ENCODE results near the gene NOC4L.

DNA sequence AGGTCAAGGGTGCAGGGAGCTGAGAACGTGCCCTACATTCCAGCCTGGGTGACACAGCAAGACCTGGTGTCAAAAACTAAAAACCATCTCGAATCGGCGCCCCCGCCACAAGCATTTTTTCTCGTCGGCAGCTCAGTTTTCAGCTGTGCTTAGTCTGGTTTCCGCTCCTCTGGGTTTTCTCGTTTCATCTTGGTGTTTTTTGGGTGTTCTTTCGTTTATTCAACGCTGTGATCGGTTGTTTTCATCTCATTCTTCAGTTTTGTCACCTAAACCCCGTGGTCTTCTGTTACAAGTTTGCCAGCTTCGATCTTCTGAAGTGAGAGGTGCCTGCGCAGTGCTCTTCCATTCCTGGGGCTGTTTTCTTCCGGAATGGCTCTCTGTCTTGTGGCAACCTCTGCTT lies 41.4 kb downstream of the NOC4L start:
- TF ChIP-seq, protein P1, sequence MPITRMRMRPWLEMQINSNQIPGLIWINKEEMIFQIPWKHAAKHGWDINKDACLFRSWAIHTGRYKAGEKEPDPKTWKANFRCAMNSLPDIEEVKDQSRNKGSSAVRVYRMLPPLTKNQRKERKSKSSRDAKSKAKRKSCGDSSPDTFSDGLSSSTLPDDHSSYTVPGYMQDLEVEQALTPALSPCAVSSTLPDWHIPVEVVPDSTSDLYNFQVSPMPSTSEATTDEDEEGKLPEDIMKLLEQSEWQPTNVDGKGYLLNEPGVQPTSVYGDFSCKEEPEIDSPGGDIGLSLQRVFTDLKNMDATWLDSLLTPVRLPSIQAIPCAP (CRISPR knock-in tag; IDR thresholded peaks at IDR 0.05): no peak
- TF ChIP-seq SMAD3 (CRISPR knock-in tag; IDR thresholded peaks at IDR 0.05; ENCODE audit: borderline replicate concordance) (no peak), SP1 (CRISPR knock-in tag; conservative IDR thresholded peaks at IDR 0.05) (no peak), JUN (CRISPR knock-in tag; IDR thresholded peaks at IDR 0.05) (no peak), RELA (CRISPR knock-in tag; IDR thresholded peaks at IDR 0.05; ENCODE audit: borderline replicate concordance) (no peak), TCF7 (CRISPR knock-in tag; IDR thresholded peaks at IDR 0.05; ENCODE audit: low read depth) (no peak), ZNF138 (CRISPR knock-in tag; conservative IDR thresholded peaks at IDR 0.05) (no peak)
- TF ChIP-seq, protein P2, sequence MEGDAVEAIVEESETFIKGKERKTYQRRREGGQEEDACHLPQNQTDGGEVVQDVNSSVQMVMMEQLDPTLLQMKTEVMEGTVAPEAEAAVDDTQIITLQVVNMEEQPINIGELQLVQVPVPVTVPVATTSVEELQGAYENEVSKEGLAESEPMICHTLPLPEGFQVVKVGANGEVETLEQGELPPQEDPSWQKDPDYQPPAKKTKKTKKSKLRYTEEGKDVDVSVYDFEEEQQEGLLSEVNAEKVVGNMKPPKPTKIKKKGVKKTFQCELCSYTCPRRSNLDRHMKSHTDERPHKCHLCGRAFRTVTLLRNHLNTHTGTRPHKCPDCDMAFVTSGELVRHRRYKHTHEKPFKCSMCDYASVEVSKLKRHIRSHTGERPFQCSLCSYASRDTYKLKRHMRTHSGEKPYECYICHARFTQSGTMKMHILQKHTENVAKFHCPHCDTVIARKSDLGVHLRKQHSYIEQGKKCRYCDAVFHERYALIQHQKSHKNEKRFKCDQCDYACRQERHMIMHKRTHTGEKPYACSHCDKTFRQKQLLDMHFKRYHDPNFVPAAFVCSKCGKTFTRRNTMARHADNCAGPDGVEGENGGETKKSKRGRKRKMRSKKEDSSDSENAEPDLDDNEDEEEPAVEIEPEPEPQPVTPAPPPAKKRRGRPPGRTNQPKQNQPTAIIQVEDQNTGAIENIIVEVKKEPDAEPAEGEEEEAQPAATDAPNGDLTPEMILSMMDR (IDR thresholded peaks at IDR 0.05): no peak
- TF ChIP-seq, protein P3, sequence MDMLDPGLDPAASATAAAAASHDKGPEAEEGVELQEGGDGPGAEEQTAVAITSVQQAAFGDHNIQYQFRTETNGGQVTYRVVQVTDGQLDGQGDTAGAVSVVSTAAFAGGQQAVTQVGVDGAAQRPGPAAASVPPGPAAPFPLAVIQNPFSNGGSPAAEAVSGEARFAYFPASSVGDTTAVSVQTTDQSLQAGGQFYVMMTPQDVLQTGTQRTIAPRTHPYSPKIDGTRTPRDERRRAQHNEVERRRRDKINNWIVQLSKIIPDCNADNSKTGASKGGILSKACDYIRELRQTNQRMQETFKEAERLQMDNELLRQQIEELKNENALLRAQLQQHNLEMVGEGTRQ (CRISPR knock-in tag; IDR thresholded peaks at IDR 0.05): no peak
